Gastroesophageal sphincter (tissue), 4 donors: ENCODE results near the gene LIMA1. TPM values are rescaled to one million over a fixed set of nuclear protein-coding genes. Genes with fewer than 3 reads are reported as not detected.
A peak's percentile ranks its signal among the peaks of the same experiment; 100 is the strongest.
"Not testable (repeated sequence)": the region's sequence is repeated elsewhere in the genome, so short reads cannot be mapped to it uniquely, and the experiment has no call there.

Experiments used
- ATAC-seq: fragments of 150-250 bp; one replicate; pipeline ENCODE4 v1.9.1; 2016; ENCODE audit warnings: mild to moderate bottlenecking, moderate library complexity
- H3K27ac ChIP-seq, 4 donors: fragments of 200-600 bp; sonication (generic) in 3 of 4; 1 replicate in 3 of 4; 2 replicates in 1 of 4; pipeline ENCODE4 v1.5.1; 2016 to 2019
- H3K27me3 ChIP-seq: fragments of 200-600 bp; sonication (generic); one replicate; pipeline ENCODE4 v1.5.1; 2019
- H3K36me3 ChIP-seq, 2 donors: fragments of 200-600 bp; sonication (generic); one replicate each; pipeline ENCODE4 v1.5.1; 2019; ENCODE audit warnings: control low read depth in 1 of 2
- H3K4me1 ChIP-seq, 3 donors: fragments of 200-600 bp; sonication (generic); 1 replicate in 2 of 3; 2 replicates in 1 of 3; pipeline ENCODE4 v1.5.1; 2016 to 2019; ENCODE audit warnings: control low read depth in 2 of 3
- H3K4me3 ChIP-seq, 2 donors: fragments of 200-600 bp; sonication (generic); one replicate each; pipeline ENCODE4 v1.5.1; 2019; ENCODE audit warnings: mild to moderate bottlenecking in 1 of 2, moderate library complexity in 1 of 2
- H3K9me3 ChIP-seq, 3 donors: fragments of 200-600 bp; sonication (generic); one replicate each; pipeline ENCODE4 v1.5.1; 2017 to 2019; ENCODE audit warnings: control low read depth in 2 of 3
- EP300 ChIP-seq: sonication (generic); formaldehyde crosslinking; IDR thresholded peaks from one replicate; pipeline ENCODE4 v1.6.1; 2017; ENCODE audit warnings: antibody characterized with exemption, mild to moderate bottlenecking
- POLR2A ChIP-seq, 2 donors: fragments of 450-650 bp; IDR thresholded peaks; one replicate each; pipeline ENCODE4 v1.6.1; 2017; ENCODE audit warnings: antibody characterized with exemption in 2 of 2, mild to moderate bottlenecking in 2 of 2, moderate library complexity in 1 of 2
- POLR2AphosphoS5 ChIP-seq: sonication (generic); formaldehyde crosslinking; IDR thresholded peaks from one replicate; pipeline ENCODE4 v1.6.1; 2017; ENCODE audit warnings: antibody characterized with exemption
- WGBS, 2 donors: methylation state at CpG; one replicate each; pipeline ENCODE4 v1.1.5; 2018; ENCODE audit warnings: low coverage in 1 of 2; 5-methylcytosine and 5-hydroxymethylcytosine counted together
- total RNA-seq, 4 donors: library from RNA; depleted of rRNA; stranded (reverse); fragments of >200 nt; gene quantifications; one replicate each; pipeline ENCODE4 v1.1.0, GENCODE V29; 2016
- TF ChIP-seq, protein P1 (sequence below), 4 experiments: fragments of 200-600 bp in 2 of 4; fragments of 450-650 bp in 2 of 4; sonication (generic) in 1 of 4; IDR thresholded peaks; one replicate each; pipeline ENCODE4 v1.5.1; 2017 to 2019; ENCODE audit warnings: antibody characterized with exemption in 4 of 4, mild to moderate bottlenecking in 2 of 4, moderate library complexity in 2 of 4

The LIMA1 gene
- total RNA-seq, 4 donors from 2014 or later, result 27.6 to 91.3 (median 64.6) TPM

DNA sequence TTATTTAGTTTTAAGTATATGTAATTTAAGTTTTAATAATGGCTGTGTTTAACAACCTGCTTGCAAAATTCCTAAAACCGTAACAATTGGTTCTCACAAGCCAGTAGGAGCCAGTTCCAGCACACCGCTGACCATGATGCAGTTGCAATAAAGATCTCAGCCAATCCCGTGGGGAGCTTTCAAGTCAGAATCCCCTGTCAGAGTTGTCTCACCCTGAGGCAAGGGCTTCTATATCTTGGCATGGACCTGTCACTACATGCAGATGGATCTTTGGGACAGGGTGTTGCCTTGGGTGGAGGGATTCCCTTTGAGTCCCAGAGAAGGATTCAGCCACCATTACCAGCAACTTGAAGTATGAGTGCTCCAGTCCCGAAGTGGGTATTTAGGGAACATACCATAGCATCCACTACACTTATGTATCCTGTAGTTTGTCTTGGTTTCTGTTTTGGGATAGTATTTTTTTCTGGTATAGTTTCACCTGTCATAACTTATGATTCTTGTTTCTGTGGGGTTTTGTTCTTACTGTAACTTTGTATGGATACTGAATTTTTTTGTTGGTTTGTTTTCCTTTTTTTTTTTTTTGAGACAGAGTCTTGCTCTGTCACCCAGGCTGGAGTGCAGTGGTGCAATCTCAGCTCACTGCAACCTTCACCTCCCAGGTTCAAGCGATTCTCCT lies 30.1 kb upstream of the LIMA1 start:
- H3K27ac ChIP-seq, result no peak overlapping the region
- H3K27me3 ChIP-seq, result no peaks in the 10 kb centered on the region
- H3K4me1 ChIP-seq, result peaks cover 0 to 5% (median 0%) of the 10 kb centered on the region in 3 donors
- no peak overlapping the region for H3K4me3 ChIP-seq
- 80 to 83% methylated on average over 1 to 5 of the region's 5 CpGs for WGBS, 2 donors
- TF ChIP-seq POLR2AphosphoS5, result no peak
- TF ChIP-seq EP300, result no peak
- TF ChIP-seq, protein P1, sequence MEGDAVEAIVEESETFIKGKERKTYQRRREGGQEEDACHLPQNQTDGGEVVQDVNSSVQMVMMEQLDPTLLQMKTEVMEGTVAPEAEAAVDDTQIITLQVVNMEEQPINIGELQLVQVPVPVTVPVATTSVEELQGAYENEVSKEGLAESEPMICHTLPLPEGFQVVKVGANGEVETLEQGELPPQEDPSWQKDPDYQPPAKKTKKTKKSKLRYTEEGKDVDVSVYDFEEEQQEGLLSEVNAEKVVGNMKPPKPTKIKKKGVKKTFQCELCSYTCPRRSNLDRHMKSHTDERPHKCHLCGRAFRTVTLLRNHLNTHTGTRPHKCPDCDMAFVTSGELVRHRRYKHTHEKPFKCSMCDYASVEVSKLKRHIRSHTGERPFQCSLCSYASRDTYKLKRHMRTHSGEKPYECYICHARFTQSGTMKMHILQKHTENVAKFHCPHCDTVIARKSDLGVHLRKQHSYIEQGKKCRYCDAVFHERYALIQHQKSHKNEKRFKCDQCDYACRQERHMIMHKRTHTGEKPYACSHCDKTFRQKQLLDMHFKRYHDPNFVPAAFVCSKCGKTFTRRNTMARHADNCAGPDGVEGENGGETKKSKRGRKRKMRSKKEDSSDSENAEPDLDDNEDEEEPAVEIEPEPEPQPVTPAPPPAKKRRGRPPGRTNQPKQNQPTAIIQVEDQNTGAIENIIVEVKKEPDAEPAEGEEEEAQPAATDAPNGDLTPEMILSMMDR (IDR thresholded peaks at IDR 0.05), result no peak
- no peak for TF ChIP-seq POLR2A (IDR thresholded peaks at IDR 0.05)
- H3K36me3 ChIP-seq, result no peaks in the 10 kb centered on the region
- ATAC-seq, result no peak
- H3K9me3 ChIP-seq, result no peaks in the 10 kb centered on the region

DNA sequence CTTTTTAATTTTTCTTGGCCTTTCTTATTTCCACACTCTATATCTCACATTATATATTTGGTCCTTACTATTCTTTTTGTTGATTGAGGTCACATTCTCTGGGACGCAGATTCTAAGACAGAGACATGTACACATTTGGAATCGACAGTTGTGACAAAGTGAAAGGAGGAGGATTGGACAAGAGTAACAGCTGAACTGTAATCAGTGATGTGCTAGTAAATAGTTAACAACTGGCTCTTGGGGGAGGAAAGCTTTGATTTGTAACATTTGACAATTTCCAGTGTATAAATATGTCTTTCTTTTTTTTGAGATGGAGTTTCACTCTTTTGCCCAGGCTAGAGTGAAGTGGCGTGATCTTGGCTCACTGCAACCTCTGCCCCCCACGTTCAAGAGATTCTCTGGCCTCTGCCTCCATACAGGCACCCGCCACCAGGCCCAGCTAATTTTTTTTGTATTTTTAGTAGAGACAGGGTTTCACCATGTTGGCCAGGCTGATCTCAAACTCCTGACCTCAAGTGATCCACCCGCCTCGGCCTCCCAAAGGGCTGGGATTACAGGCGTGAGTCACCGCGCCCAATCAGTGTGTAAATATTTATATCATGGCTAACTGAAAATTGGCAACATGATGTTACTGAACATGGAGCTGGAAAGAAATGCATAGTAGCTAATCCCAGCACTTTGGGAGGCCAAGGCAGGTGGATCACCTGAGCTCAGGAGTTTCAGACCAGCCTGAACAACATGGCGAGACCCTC lies 28.7 kb upstream of the LIMA1 start:
- not testable (repeated sequence) for H3K27me3 ChIP-seq, H3K9me3 ChIP-seq, H3K36me3 ChIP-seq, H3K4me1 ChIP-seq, H3K4me3 ChIP-seq
- WGBS, 2 donors, result 37 to 50% methylated on average over 10 to 11 of the region's 11 CpGs
- TF ChIP-seq, protein P1 (IDR thresholded peaks at IDR 0.05), result peak in 1 of 4 experiments; percentile 27
- peak; percentile 81 for TF ChIP-seq POLR2AphosphoS5
- peak overlapping the region in 2 of 4 donors; percentile 18 to 46 for H3K27ac ChIP-seq
- peak; percentile 62 for ATAC-seq

DNA sequence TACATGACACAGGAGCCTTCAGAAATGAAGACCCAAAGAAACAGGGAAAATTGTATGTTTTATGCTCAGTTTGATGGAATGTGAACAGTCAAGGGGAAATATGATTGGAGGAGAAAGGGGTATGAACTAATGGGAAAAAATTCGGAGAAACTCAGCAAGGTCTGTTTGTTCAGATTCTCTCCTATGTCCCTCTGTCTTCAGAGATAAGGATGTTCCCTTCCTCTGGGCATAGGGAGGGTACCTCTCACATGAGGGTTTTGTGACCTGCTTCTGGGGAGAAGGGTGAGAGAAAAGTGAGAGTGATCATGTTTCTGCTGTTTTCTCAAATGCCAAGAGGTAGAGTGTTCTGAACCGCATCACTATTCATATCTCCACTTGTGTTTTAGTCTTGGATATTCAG lies 26.6 kb upstream of the LIMA1 start:
- no peak for ATAC-seq

DNA sequence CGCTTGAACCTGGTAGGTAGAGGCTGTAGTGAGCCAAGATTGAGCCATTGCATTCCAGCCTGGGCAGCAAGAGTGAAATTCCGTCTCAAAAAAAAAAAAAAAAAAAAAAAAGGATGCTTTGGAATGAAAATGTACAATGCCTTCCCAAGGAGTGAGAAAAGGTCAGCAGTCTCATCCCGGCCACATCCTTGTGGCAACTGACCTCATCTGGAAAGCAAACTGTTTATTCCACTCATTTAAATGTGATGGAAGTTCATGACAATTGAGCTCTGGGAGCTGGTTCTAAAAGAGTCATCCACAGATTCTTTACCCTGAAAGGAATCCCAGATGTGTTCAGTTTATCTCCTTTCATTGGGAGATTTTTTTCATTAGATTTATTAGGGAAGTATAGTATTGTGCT lies 19.4 kb upstream of the LIMA1 start:
- WGBS, 2 donors, result 5 to 25% methylated on average over 2 to 3 of the region's 3 CpGs

More for the DNA sequence above, 26.6 kb upstream of the LIMA1 start:
- Histone ChIP-seq H3K4me1 (peaks cover 0 to 4% (median 0%) of the 10 kb centered on the region in 3 donors), H3K27ac (no peak overlapping the region), H3K4me3 (no peak overlapping the region), H3K27me3 (no peaks in the 10 kb centered on the region), H3K36me3 (no peaks in the 10 kb centered on the region), H3K9me3 (no peaks in the 10 kb centered on the region)
- TF ChIP-seq POLR2AphosphoS5 (no peak), POLR2A (IDR thresholded peaks at IDR 0.05) (no peak)
- WGBS, 2 donors, result 77 to 89% methylated on average over 2 of the region's 2 CpGs

DNA sequence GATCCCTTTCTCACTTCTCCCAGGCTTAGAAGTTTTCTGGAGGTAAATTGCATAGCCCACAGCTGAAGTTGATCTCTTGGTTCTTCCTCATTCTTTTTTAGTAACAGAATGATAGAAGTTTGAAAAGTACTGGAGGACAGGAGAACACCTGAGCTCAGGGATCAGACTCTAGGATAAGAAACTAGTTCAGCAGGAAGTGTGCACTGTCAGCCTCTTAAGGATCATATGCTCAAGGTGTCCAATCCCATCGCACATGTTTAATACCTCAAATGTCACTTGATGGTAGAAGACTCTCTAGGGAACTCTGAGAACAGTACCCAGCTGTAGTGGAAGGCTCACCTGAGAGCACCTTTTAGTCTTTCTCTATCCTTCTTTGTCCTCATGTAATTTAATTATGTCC lies 14.7 kb upstream of the LIMA1 start:
- ATAC-seq, result no peak
- Histone ChIP-seq H3K9me3 (no peaks in the 10 kb centered on the region), H3K27ac (no peak overlapping the region), H3K4me1 (peaks cover 0 to 17% (median 0%) of the 10 kb centered on the region in 3 donors), H3K4me3 (no peak overlapping the region), H3K36me3 (peaks cover 0 to 15% of the 10 kb centered on the region in 2 donors), H3K27me3 (no peaks in the 10 kb centered on the region)
- no peak for TF ChIP-seq POLR2A (IDR thresholded peaks at IDR 0.05)
- TF ChIP-seq EP300, result no peak
- no peak for TF ChIP-seq POLR2AphosphoS5
- TF ChIP-seq, protein P1 (IDR thresholded peaks at IDR 0.05), result no peak
- 67% methylated on average over 1 of the region's 1 CpG; no CpG with 5 or more reads in 1 of the 2 donors for WGBS, 2 donors

More for the DNA sequence above, 19.4 kb upstream of the LIMA1 start:
- TF ChIP-seq POLR2AphosphoS5 (no peak), EP300 (no peak), POLR2A (IDR thresholded peaks at IDR 0.05) (no peak)
- TF ChIP-seq, protein P1 (IDR thresholded peaks at IDR 0.05), result no peak
- no peaks in the 10 kb centered on the region for H3K9me3 ChIP-seq
- H3K27ac ChIP-seq, result peak overlapping the region in 2 of 4 donors; percentile 29 to 42
- no peak overlapping the region for H3K4me3 ChIP-seq
- peaks cover 0 to 22% (median 0%) of the 10 kb centered on the region in 3 donors for H3K4me1 ChIP-seq
- ATAC-seq, result no peak
- H3K27me3 ChIP-seq, result no peaks in the 10 kb centered on the region
- peaks cover 0 to 4% of the 10 kb centered on the region in 2 donors for H3K36me3 ChIP-seq
